K562 (cell line): ENCODE results near the gene GBX1. TPM values are rescaled to one million over a fixed set of nuclear protein-coding genes. Genes with fewer than 3 reads are reported as not detected.

Experiments used
- ATAC-seq: fragments of 200-7000 bp; cut with Tn5 transposase; 3 replicates; pipeline ENCODE4 v1.9.1; 2020; ENCODE audit warnings: moderate library complexity
- BruUV-seq: library from RNA; stranded (reverse); fragments of 400-500 nt; replicated peaks from 2 replicates; lab custom pipeline; 2021; lab: Mats Ljungman, UMichigan
- CTCF ChIA-PET: fragments of 300-600 bp; formaldehyde crosslinking; extraction: SDS; loops from one replicate; lab custom pipeline; 2021; ENCODE audit warnings: low intra/inter-chr PET ratio; lab: Yijun Ruan, JAX
- POLR2A ChIA-PET: fragments of 300-600, 350-650 bp; sonication (Branson Sonifier 250); formaldehyde crosslinking; extraction: SDS; loops from one replicate; lab custom pipeline; 2021; ENCODE audit warnings: antibody characterized with exemption, inconsistent platforms; lab: Yijun Ruan, JAX
- DNase-seq, 4 experiments: peaks; one replicate each; pipeline versions ENCODE4 v3.0.0 to v3.0.0-alpha.2; 2011 to 2018; ENCODE audit warnings: low spot score in 3 of 4, mixed read lengths in 3 of 4; ENCODE audit errors: extremely low read depth in 1 of 4
- FAIRE-seq: peaks from 2 replicates; lab custom pipeline; 2011; peaks lifted over from hg19 to GRCh38; lab: Jason Lieb, UNC
- H2AFZ ChIP-seq: 2 replicates; pipeline ENCODE4 v1.6.0; 2011; ENCODE audit warnings: low read depth, low read length, control low read depth, inconsistent platforms
- H3K27ac ChIP-seq: fragments of 200-600 bp; 3 replicates; pipeline ENCODE4 v1.8.0; 2011; ENCODE audit warnings: low read depth, mild to moderate bottlenecking, control low read depth, inconsistent platforms, low read length, moderate library complexity, mixed read lengths; ENCODE audit errors: extremely low read depth
- H3K27me3 ChIP-seq, 2 experiments: fragments of 300-600 bp in 1 of 2; 2 replicates in 1 of 2; 3 replicates in 1 of 2; pipeline versions ENCODE4 v1.6.0 to v1.8.0; 2011; ENCODE audit warnings: inconsistent platforms in 2 of 2, low read length in 2 of 2, mild to moderate bottlenecking in 1 of 2, mixed read lengths in 1 of 2, moderate library complexity in 1 of 2; ENCODE audit not compliant: control insufficient read depth in 2 of 2, insufficient read depth in 2 of 2
- H3K36me3 ChIP-seq: fragments of 300-600 bp; 3 replicates; pipeline ENCODE4 v1.8.0; 2011; ENCODE audit warnings: mild to moderate bottlenecking, low read length, inconsistent platforms; ENCODE audit not compliant: control insufficient read depth, insufficient read depth
- H3K4me1 ChIP-seq, 2 experiments: fragments of 200-600 bp in 1 of 2; replicated peaks in 1 of 2; 2 replicates in 1 of 2; 3 replicates in 1 of 2; pipeline versions ENCODE4 v1.5.1 to v1.8.0; 2011; ENCODE audit warnings: inconsistent platforms in 2 of 2, low read length in 2 of 2, mild to moderate bottlenecking in 1 of 2, mixed read lengths in 1 of 2, moderate library complexity in 1 of 2; ENCODE audit not compliant: control insufficient read depth in 2 of 2, insufficient read depth in 2 of 2
- H3K4me2 ChIP-seq: 2 replicates; pipeline ENCODE4 v1.6.1; 2011; ENCODE audit warnings: low read length, control low read depth, inconsistent platforms, mixed read lengths; ENCODE audit not compliant: insufficient read depth
- H3K4me3 ChIP-seq: fragments of 200-600 bp; sonication (generic), shearing (Covaris generic); 2 replicates; pipeline ENCODE4 v1.5.1; 2016; ENCODE audit warnings: control low read depth, inconsistent platforms
- H3K79me2 ChIP-seq: fragments of 200-600 bp; 3 replicates; pipeline ENCODE4 v1.8.0; 2011; ENCODE audit warnings: low read length, inconsistent platforms; ENCODE audit not compliant: control insufficient read depth, insufficient read depth
- H3K9ac ChIP-seq, 2 experiments: 2 replicates each; pipeline versions ENCODE4 v1.6.0 to v1.6.1; 2011; ENCODE audit warnings: low read depth in 2 of 2, low read length in 2 of 2, control low read depth in 1 of 2, inconsistent platforms in 1 of 2, mild to moderate bottlenecking in 1 of 2, mixed read lengths in 1 of 2; ENCODE audit not compliant: insufficient read depth in 1 of 2
- H3K9me1 ChIP-seq: one replicate; pipeline ENCODE4 v1.6.0; 2011; ENCODE audit warnings: inconsistent platforms, mild to moderate bottlenecking, low read length, moderate library complexity; ENCODE audit not compliant: control insufficient read depth, insufficient read depth
- H3K9me3 ChIP-seq: replicated peaks from 2 replicates; pipeline ENCODE4 v1.5.1; 2011; ENCODE audit warnings: low read depth, low read length, inconsistent platforms; ENCODE audit not compliant: control insufficient read depth, insufficient read depth
- H4K20me1 ChIP-seq: replicated peaks from 2 replicates; pipeline ENCODE4 v1.6.1; 2011; ENCODE audit warnings: low read length, inconsistent platforms, mixed read lengths; ENCODE audit not compliant: control insufficient read depth, insufficient read depth
- DPF2 ChIP-seq: fragments of 450-650 bp; IDR thresholded peaks from 2 replicates; pipeline ENCODE4 v1.6.1; 2016
- FOXA1 ChIP-seq: fragments of 450-650 bp; IDR thresholded peaks from 2 replicates; pipeline ENCODE4 v1.6.1; 2016; ENCODE audit warnings: mild to moderate bottlenecking, borderline replicate concordance
- JUNB ChIP-seq: fragments of 450-650 bp; formaldehyde crosslinking; conservative IDR thresholded peaks from 2 replicates; pipeline ENCODE4 v1.4.0; 2020; ENCODE audit warnings: mild to moderate bottlenecking
- MCM3 ChIP-seq: fragments of 450-650 bp; IDR thresholded peaks from 2 replicates; pipeline ENCODE4 v1.6.1; 2016
- MLLT1 ChIP-seq, 2 experiments: fragments of 450-650 bp; IDR thresholded peaks; 2 replicates each; pipeline ENCODE4 v1.6.1; 2016
- PHF20 ChIP-seq: fragments of 450-650 bp; IDR thresholded peaks from 2 replicates; pipeline ENCODE4 v1.6.1; 2018; ENCODE audit not compliant: partially characterized antibody
- TAF15 ChIP-seq: fragments of 200-400 bp; formaldehyde crosslinking; IDR thresholded peaks from 2 replicates; pipeline ENCODE4 v1.6.1; 2017; ENCODE audit warnings: mild to moderate bottlenecking, low read depth, low read length, moderate library complexity
- TAF7 ChIP-seq: fragments of 450-650 bp; IDR thresholded peaks from 2 replicates; pipeline ENCODE4 v1.6.1; 2016; ENCODE audit warnings: missing genetic modification characterization, missing compliant biosample characterization
- TRIM28 ChIP-seq: fragments of 450-650 bp; IDR thresholded peaks from 2 replicates; pipeline ENCODE4 v1.6.1; 2017
- ZNF431 ChIP-seq: sonication (generic); formaldehyde crosslinking; IDR thresholded peaks from 2 replicates; pipeline ENCODE4 v1.8.0; 2022; ENCODE audit warnings: mild to moderate bottlenecking, missing genetic modification reagents
- ZNF436 ChIP-seq: fragments of 250-450, 450-650 bp; sonication (Bioruptor Pico); formaldehyde crosslinking; IDR thresholded peaks from 2 replicates; pipeline ENCODE4 v1.7.0; 2020; ENCODE audit warnings: mild to moderate bottlenecking
- WGBS: fragments of 100-300 bp; shearing (Covaris generic); methylation state at CpG from one replicate; pipeline ENCODE4 v1.1.6; 2016; ENCODE audit warnings: low coverage, mixed read lengths; ENCODE audit not compliant: insufficient coverage; ENCODE audit errors: missing lambda C conversion rate; 5-methylcytosine and 5-hydroxymethylcytosine counted together
- in situ Hi-C: fragments of 300-500 bp; cut with MboI; formaldehyde crosslinking; loops from 4 replicates; pipeline ENCODE4 v1.15.0; 2018; ENCODE audit warnings: inconsistent platforms, mixed read lengths
- intact Hi-C: fragments of 100-400 bp; cut with micrococcal nuclease; formaldehyde crosslinking; loops from 2 replicates; pipeline ENCODE4 v1.14.2; 2022
- polyA plus RNA-seq, 8 experiments: library from polyadenylated mRNA; depleted of rRNA in 4 of 8; stranded (reverse) in 5 of 8; unstranded in 3 of 8; fragments of >200 nt; fragmentation: Nextera tagmentation in 2 of 8; fragmentation: Illumina TruSeq in 1 of 8; extraction: Ambion mirVana in 2 of 8; extraction: Trizol in 1 of 8; gene quantifications; 2 replicates each; pipeline versions ENCODE4 v1.2.1 to v1.2.3, GENCODE V29; 2011 to 2014; ENCODE audit warnings: inconsistent platforms in 1 of 8, missing spikeins in 1 of 8
- total RNA-seq, 7 experiments: library from RNA; depleted of rRNA in 6 of 7; stranded (reverse); fragments of >200 nt in 6 of 7; fragmentation: Illumina TruSeq in 2 of 7; extraction: Trizol in 2 of 7; gene quantifications; 2 replicates each; pipeline versions ENCODE4 v1.2.1 to v1.2.3, GENCODE V29; 2011 to 2021; ENCODE audit warnings: low replicate concordance in 1 of 7
- TF ChIP-seq, protein P1 (sequence below): sonication (generic); formaldehyde crosslinking; IDR thresholded peaks from 2 replicates; pipeline ENCODE4 v1.8.1; 2023; ENCODE audit warnings: mild to moderate bottlenecking, missing genetic modification reagents
- TF ChIP-seq, protein P2 (sequence below): fragments of 450-650 bp; IDR thresholded peaks from 2 replicates; pipeline ENCODE4 v1.7.0; 2016; ENCODE audit warnings: borderline replicate concordance

GBX1 gene
- total and polyA plus RNA-seq, 9 of the 15 experiments (the other 6 are each of a cell fraction or from before 2014, with no cell fraction given): not detected

DNA sequence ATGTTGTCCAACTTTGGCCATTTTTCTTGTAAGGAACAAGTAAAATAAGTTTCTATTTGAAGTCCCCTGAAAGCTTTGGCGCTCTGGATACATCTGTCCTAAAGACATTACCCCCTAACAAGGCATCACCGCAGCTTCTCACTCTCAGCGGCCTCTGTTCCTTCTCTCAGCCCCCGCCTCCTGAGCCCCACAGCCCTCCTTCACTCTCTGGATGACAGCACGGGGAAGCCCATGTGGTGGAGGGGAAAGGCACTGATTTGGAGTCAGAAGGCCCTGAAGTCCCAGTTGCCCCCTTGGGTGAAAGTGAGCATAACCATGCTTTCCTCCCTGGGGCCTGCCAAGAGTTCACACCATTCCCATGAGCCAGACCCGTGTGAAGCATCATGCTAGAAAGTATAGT lies 38.2 kb upstream of the GBX1 start:
- Histone ChIP-seq H3K9me1 (no peaks in the 10 kb centered on the region), H3K4me3 (no peak overlapping the region), H3K36me3 (no peaks in the 10 kb centered on the region), H3K79me2 (no peaks in the 10 kb centered on the region), H3K27me3 (peaks cover 50 to 51% of the 10 kb centered on the region in 2 experiments; a peak in 4 of 5 replicates), H2AFZ (no peak overlapping the region), H4K20me1 (peaks cover 26% of the 10 kb centered on the region), H3K9ac (no peak overlapping the region), H3K27ac (no peak overlapping the region), H3K4me2 (no peak overlapping the region), H3K4me1 (peaks cover 15 to 19% of the 10 kb centered on the region in 2 experiments), H3K9me3 (no peaks in the 10 kb centered on the region)
- CTCF ChIA-PET: no interaction called here
- BruUV-seq: no TSS peak
- FAIRE-seq: no peak
- in situ Hi-C loops (no loop called here), intact Hi-C loops (loop anchor here (2.0 kb wide), 1 partner anchor 35 kb away; no protein-coding TSS in a partner anchor)
- TF ChIP-seq TAF15: no peak
- TF ChIP-seq ZNF436 (CRISPR knock-in tag): no peak
- no peak for TF ChIP-seq ZNF431 (CRISPR knock-in tag)
- TF ChIP-seq MLLT1 (IDR thresholded peaks at IDR 0.05): no peak
- TF ChIP-seq FOXA1: no peak
- no peak for TF ChIP-seq MCM3
- TF ChIP-seq TAF7 (tag): no peak
- TF ChIP-seq PHF20: no peak
- TF ChIP-seq, protein P1, sequence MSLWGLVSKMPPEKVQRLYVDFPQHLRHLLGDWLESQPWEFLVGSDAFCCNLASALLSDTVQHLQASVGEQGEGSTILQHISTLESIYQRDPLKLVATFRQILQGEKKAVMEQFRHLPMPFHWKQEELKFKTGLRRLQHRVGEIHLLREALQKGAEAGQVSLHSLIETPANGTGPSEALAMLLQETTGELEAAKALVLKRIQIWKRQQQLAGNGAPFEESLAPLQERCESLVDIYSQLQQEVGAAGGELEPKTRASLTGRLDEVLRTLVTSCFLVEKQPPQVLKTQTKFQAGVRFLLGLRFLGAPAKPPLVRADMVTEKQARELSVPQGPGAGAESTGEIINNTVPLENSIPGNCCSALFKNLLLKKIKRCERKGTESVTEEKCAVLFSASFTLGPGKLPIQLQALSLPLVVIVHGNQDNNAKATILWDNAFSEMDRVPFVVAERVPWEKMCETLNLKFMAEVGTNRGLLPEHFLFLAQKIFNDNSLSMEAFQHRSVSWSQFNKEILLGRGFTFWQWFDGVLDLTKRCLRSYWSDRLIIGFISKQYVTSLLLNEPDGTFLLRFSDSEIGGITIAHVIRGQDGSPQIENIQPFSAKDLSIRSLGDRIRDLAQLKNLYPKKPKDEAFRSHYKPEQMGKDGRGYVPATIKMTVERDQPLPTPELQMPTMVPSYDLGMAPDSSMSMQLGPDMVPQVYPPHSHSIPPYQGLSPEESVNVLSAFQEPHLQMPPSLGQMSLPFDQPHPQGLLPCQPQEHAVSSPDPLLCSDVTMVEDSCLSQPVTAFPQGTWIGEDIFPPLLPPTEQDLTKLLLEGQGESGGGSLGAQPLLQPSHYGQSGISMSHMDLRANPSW (CRISPR knock-in tag): no peak
- TF ChIP-seq, protein P2, sequence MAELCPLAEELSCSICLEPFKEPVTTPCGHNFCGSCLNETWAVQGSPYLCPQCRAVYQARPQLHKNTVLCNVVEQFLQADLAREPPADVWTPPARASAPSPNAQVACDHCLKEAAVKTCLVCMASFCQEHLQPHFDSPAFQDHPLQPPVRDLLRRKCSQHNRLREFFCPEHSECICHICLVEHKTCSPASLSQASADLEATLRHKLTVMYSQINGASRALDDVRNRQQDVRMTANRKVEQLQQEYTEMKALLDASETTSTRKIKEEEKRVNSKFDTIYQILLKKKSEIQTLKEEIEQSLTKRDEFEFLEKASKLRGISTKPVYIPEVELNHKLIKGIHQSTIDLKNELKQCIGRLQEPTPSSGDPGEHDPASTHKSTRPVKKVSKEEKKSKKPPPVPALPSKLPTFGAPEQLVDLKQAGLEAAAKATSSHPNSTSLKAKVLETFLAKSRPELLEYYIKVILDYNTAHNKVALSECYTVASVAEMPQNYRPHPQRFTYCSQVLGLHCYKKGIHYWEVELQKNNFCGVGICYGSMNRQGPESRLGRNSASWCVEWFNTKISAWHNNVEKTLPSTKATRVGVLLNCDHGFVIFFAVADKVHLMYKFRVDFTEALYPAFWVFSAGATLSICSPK: no peak
- TF ChIP-seq DPF2: no peak
- no peak for TF ChIP-seq JUNB (CRISPR knock-in tag)
- no peak for TF ChIP-seq TRIM28
- ATAC-seq: no peak
- POLR2A ChIA-PET: interaction anchor here (0.6 to 1.1 kb wide), 3 partner anchors 9 to 27 kb away, joined by 3 read pairs; partner anchors contain the start of gene CHPF2
- 17% methylated on average over 6 of the region's 6 CpGs for WGBS
- DNase-seq: no peak
